HG02870 (cell line): Measurements from ENCODE around the gene GPHN.
A peak's percentile ranks its signal among the peaks of the same experiment; 100 is the strongest.

Experiments used
- ATAC-seq: cut with Tn5 transposase; IDR thresholded peaks from one replicate; pipeline ENCODE4 v1.9.1; 2021; ENCODE audit warnings: mild to moderate bottlenecking, moderate library complexity; ENCODE audit not compliant: unreplicated experiment

GPHN gene

GRCh38 chr14:66507722-66508546 is at the start of gene GPHN:
Gene GPHN (plus strand): TSS chr14:66508147.
- peak; percentile 86 for ATAC-seq

DNA sequence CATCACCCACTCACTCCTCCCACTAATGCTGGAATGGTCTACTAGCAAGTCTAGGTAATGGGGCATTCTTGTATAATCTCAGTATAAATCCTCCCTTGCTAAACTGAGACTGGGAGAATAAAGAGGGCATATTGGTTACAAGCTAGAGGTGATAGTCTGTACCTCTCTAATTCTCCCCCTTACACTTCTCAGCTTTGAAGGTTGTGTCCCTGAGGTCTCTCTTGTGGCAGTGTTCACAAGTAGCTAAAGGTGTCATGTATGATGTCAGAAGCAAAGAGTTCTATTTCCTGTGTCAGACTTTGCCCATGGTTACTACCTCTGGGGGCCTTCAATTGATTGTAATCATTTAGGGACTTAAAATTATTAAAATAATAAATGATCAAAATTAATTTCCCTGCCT is 48.3 kb upstream of the GPHN start:
- ATAC-seq: no peak

DNA sequence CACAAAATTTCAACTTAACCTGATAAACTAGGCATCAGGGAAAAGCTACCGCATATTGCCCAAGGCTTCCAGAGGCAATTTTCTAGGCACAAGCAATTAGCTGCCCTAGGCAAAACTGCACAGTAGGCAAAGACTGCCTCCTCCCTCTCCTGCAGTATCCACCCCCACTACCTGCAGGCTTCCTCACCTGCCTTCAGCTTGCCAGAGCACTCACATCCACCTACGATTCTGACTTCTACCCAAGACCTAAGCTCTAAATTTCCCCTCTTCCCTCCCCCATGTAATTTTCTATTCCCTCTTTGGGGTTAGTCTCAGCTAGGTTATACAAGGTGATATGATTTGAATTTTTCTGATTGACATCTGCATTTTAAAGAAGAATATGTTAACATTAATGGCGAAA is 43.7 kb upstream of the GPHN start:
- ATAC-seq: no peak

- no peak for ATAC-seq
These were observed 39.1 kb upstream of the GPHN start for GRCh38 chr14:66468778-66469367.

- no peak for ATAC-seq
These were observed 36.4 kb upstream of the GPHN start for GRCh38 chr14:66471584-66471983.

- ATAC-seq: no peak
These were observed 35.7 kb upstream of the GPHN start for GRCh38 chr14:66472251-66472650.

GRCh38 chr14:66473223-66473622 is 34.7 kb upstream of the GPHN start:
- no peak for ATAC-seq

GRCh38 chr14:66476964-66477363 is 31.0 kb upstream of the GPHN start:
- ATAC-seq: no peak

DNA sequence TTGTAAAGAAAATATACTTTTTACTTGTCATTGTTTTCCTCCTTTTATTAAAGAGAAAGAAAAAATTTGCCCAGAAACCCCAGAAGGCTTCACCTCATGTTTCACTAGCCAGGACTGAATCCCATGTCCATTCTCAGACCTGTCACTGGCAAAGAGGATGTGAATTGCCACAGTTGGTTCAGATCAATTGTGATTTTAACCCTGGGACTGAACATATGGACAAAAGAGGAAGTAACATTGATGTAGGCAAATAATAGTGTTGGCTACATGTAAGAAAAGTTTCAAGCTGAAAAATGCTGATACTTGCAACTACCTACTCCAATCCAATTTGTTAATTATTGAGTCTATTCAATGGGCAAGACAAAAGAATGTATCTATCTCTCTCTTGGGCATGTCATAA is 30.4 kb upstream of the GPHN start:
- no peak for ATAC-seq

DNA sequence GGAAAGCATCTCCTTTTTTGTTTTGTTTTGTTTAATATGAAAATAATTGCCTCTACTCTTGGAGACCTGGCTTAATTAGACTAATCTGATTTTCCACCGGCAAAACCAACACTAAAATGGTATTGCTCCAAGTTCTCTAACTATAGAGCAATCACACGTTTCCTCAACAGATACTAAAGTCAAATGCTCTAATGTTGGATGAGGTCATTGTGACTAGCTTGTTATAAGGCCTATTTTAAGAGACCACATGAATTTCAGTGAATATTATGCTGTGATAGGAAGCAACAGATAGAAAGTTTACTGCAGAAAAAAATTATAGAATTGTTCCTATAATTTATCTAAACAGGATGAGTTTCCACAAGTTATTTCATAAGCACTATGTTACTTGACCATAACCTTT is 25.1 kb upstream of the GPHN start:
- ATAC-seq: no peak

DNA sequence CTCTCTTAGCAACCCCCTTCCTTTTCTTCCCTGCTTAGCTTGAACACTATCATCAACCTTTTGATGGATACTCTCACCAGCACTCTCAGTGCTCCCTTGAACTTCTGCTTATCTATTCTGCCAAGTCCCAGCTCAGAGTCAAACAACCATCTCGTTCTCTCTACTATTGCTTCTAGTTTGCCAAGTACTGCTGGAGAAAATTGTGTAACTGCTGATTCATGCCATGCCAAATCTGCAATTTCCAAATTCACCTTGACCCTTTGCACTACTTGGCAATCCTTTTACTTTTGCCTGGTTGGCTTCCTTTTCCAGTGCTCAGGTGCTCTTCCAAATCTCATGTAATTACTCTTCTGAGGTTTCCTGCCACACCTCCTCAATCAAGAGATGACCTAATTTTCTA is 24.6 kb upstream of the GPHN start:
- ATAC-seq: no peak

DNA sequence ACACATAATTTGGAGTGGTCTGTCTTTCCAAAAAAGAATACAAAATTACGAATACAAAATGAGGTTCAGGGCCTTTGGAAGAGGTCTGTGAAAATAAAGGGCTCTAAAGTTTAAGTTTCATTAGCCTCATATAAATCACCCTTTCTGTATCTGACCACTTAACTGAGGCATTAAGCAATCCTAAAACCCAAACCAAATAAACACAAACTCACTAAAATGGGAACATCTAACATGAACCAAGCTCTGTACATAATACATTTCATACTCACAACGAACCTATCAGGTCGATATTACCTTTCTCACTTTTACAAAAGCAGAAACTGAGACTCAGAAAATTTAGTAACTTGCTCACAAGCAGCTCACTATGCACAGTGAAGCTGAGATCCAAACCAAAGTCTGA is 22.9 kb upstream of the GPHN start:
- ATAC-seq: no peak

- no peak for ATAC-seq
These were observed 22.0 kb upstream of the GPHN start, which contains the start of gene CCDC196 for GRCh38 chr14:66485910-66486421. Gene CCDC196 (plus strand): TSS chr14:66486371. CDS start chr14:66486503, 132 bp downstream.

- ATAC-seq: no peak
These were observed 20.8 kb upstream of the GPHN start for GRCh38 chr14:66487164-66487563.

DNA sequence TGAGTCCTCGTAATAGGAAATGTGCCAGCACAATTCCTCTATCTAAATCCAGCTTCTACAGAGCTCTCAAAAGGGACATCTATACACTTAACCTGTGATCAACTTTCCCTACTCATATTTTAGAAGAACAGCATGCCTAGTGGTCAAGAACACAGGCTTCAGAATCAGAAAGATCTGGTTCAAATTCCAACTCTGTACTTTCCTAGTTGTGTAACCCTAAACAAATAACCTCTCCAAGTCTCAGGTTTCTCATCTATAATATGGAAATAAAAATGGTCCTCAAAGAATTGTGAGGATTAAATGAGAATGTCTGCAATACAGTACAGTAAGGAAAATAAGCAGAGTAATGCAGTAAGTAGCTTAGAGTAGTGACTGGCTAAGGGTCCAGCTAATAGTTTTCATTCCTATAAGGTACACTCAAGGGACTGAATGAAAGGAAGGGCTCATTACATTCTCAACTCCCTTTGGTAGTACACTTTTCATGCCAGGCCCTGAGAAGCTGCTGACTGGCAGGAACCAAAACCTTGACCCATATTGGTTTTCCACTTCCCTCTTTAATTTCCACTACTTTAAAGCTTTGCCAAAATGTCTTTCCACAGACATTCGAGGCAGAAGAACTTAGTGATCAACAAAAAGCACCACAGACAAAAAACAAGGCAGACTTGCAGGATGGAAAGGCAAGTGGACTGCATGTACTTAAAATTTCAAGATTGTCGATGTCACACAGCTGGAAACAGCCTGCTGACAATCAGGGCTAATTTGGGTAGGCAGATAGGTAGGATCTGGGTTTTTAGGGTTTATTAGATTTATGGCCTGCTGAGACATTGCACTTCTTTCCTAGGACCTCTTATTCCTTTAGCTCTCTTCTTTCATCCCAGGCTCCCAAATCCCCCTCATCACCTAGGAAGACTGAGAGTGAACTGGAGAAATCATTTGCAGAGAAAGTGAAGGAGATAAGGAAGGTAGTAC is 17.5 kb upstream of the GPHN start:
- ATAC-seq: no peak

DNA sequence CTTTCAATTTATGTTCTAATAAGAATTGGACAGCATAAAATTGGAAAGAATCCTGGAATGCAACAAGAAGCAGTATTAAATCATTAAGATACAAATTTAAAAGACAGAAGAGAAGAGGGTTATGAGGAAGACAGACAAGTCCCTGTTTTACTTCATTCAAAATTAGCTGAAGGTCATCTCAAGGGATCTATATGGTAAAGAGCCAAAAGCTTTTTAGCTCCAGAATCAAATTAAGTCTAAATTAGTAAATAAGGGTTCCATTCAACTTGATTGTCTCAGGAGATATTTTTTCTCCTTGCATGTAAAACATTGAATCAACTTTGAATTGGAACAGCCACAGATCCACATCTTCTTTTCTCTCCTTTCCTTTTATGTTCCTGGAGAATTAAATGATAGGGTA is 14.2 kb upstream of the GPHN start:
- ATAC-seq: no peak

GRCh38 chr14:66495218-66496098 is 12.5 kb upstream of the GPHN start:
- ATAC-seq: peak; percentile 81

GRCh38 chr14:66496188-66496807 is 11.6 kb upstream of the GPHN start:
- no peak for ATAC-seq

DNA sequence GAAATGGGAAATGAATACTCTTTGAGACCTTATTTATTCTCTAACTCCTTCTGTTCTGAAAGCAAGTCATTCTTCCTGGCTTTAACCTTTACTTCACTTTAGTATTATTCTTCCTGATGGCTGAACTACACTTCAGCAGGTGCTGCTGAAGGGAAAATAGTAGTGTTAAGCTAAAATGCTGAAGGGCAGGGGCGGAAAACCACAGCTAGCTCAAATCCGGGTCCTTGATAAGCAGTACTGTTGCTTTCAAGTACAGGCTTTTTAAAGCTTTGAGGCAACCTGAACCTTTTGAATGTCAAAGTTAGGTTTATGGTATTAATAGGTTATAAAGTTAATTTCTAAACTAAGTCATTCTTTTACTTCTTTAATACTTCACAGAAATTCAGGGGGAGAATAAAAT is 11.0 kb upstream of the GPHN start:
- ATAC-seq: no peak

GRCh38 chr14:66498311-66498710 is 9.6 kb upstream of the GPHN start:
- no peak for ATAC-seq
